NCI-H1105 treated with DMSO at 0.1 percent for 48 hours (cell line): Measurements from ENCODE around the gene PTPRB.

ENCODE experiments used
- DNase-seq: peaks from one replicate; lab custom pipeline; 2025; lab: John Stamatoyannopoulos, UW

PTPRB gene

GRCh38 chr12:70643939-70644338, 6.7 kb upstream of the PTPRB start:
- DNase-seq = no peak

GRCh38 chr12:70641691-70642090, 4.5 kb upstream of the PTPRB start:
- no peak for DNase-seq

- no peak for DNase-seq
These were observed 3.7 kb upstream of the PTPRB start for GRCh38 chr12:70640901-70641300.

- no peak for DNase-seq
These were observed 2.3 kb upstream of the PTPRB start for GRCh38 chr12:70639535-70639934.

GRCh38 chr12:70638639-70639360, 1.6 kb upstream of the PTPRB start:
- no peak for DNase-seq

GRCh38 chr12:70635755-70636154, 1.5 kb downstream of the PTPRB start:
- DNase-seq = no peak

- DNase-seq = no peak
These were observed 8.3 kb downstream of the PTPRB start for GRCh38 chr12:70628701-70629480.

- no peak for DNase-seq
These were observed 9.6 kb downstream of the PTPRB start for GRCh38 chr12:70627677-70628076.

- DNase-seq = no peak
These were observed 11.0 kb downstream of the PTPRB start for GRCh38 chr12:70626180-70626579.

- DNase-seq = no peak
These were observed 17.6 kb downstream of the PTPRB start for GRCh38 chr12:70619471-70620152.

GRCh38 chr12:70618371-70618770, 18.9 kb downstream of the PTPRB start:
- no peak for DNase-seq

- DNase-seq = no peak
These were observed 19.8 kb downstream of the PTPRB start for GRCh38 chr12:70617450-70617849.

GRCh38 chr12:70615174-70615866, 21.9 kb downstream of the PTPRB start:
- no peak for DNase-seq

GRCh38 chr12:70609739-70610491, 27.3 kb downstream of the PTPRB start:
- peak; percentile 35 for DNase-seq

- DNase-seq = no peak
These were observed 28.0 kb downstream of the PTPRB start for GRCh38 chr12:70609203-70609602.

- no peak for DNase-seq
These were observed 29.0 kb downstream of the PTPRB start for GRCh38 chr12:70608184-70608583.

GRCh38 chr12:70607107-70607506, 30.1 kb downstream of the PTPRB start:
- no peak for DNase-seq

GRCh38 chr12:70605976-70606375, 31.3 kb downstream of the PTPRB start:
- DNase-seq = no peak

GRCh38 chr12:70604662-70605061, 32.6 kb downstream of the PTPRB start:
- no peak for DNase-seq

GRCh38 chr12:70603044-70603443, 34.2 kb downstream of the PTPRB start:
- no peak for DNase-seq

- DNase-seq = peak; percentile 77
These were observed 38.6 kb downstream of the PTPRB start for GRCh38 chr12:70598467-70599193.
